ENCODE measurements around the gene RNF10.
A peak's percentile ranks its signal among the peaks of the same experiment; 100 is the strongest.
"Not testable (repeated sequence)": the region's sequence is repeated elsewhere in the genome, so short reads cannot be mapped to it uniquely, and the experiment has no call there.

RNF10 gene

GRCh38 chr12:120528861-120529525 is 5.2 kb upstream of the RNF10 start, which contains the start of gene COQ5:
Gene COQ5 (minus strand): TSS chr12:120529158. CDS start chr12:120529141, 17 bp downstream.
- DNase-seq (ENCODE audit: low read depth in 2 of 2, low spot score in 1 of 2): peak; percentile 56 to 68

- DNase-seq (ENCODE audit: low read depth in 2 of 2, low spot score in 1 of 2): no peak
Measured at GRCh38 chr12:120529641-120530417, 4.3 kb upstream of the RNF10 start.

GRCh38 chr12:120530418-120530761 is 3.8 kb upstream of the RNF10 start:
- DNase-seq (ENCODE audit: low read depth in 2 of 2, low spot score in 1 of 2): not testable (repeated sequence)

- no peak for DNase-seq (ENCODE audit: low read depth in 2 of 2, low spot score in 1 of 2)
Measured at GRCh38 chr12:120532701-120533238, 1.4 kb upstream of the RNF10 start.

- peak in 1 of 2 donors; percentile 3 for DNase-seq (ENCODE audit: low read depth in 2 of 2, low spot score in 1 of 2)
Measured at GRCh38 chr12:120534703-120535655, 823 bp downstream of the RNF10 start.

GRCh38 chr12:120536064-120536791 is 2.1 kb downstream of the RNF10 start:
- no peak for DNase-seq (ENCODE audit: low read depth in 2 of 2, low spot score in 1 of 2)

GRCh38 chr12:120537856-120538220 is 3.7 kb downstream of the RNF10 start:
- no peak for DNase-seq (ENCODE audit: low read depth in 2 of 2, low spot score in 1 of 2)

- no peak for DNase-seq (ENCODE audit: low read depth in 2 of 2, low spot score in 1 of 2)
Measured at GRCh38 chr12:120538281-120539156, 4.4 kb downstream of the RNF10 start.

GRCh38 chr12:120539303-120539702 is 5.1 kb downstream of the RNF10 start:
- DNase-seq (ENCODE audit: low read depth in 2 of 2, low spot score in 1 of 2): no peak

- DNase-seq (ENCODE audit: low read depth in 2 of 2, low spot score in 1 of 2): no peak
Measured at GRCh38 chr12:120540445-120540844, 6.3 kb downstream of the RNF10 start.

- DNase-seq (ENCODE audit: low read depth in 2 of 2, low spot score in 1 of 2): no peak
Measured at GRCh38 chr12:120542166-120542565, 8.0 kb downstream of the RNF10 start.

- DNase-seq (ENCODE audit: low read depth in 2 of 2, low spot score in 1 of 2): no peak
Measured at GRCh38 chr12:120544691-120545090, 10.5 kb downstream of the RNF10 start.

- no peak for DNase-seq (ENCODE audit: low read depth in 2 of 2, low spot score in 1 of 2)
Measured at GRCh38 chr12:120546050-120546386, 11.9 kb downstream of the RNF10 start.

- DNase-seq (ENCODE audit: low read depth in 2 of 2, low spot score in 1 of 2): no peak
Measured at GRCh38 chr12:120554678-120555077, 20.5 kb downstream of the RNF10 start.

- DNase-seq (ENCODE audit: low read depth in 2 of 2, low spot score in 1 of 2): no peak
Measured at GRCh38 chr12:120557589-120557988, 23.4 kb downstream of the RNF10 start.

- no peak for DNase-seq (ENCODE audit: low read depth in 2 of 2, low spot score in 1 of 2)
Measured at GRCh38 chr12:120562906-120563305, 28.8 kb downstream of the RNF10 start.

- no peak for DNase-seq (ENCODE audit: low read depth in 2 of 2, low spot score in 1 of 2)
Measured at GRCh38 chr12:120563495-120563894, 29.3 kb downstream of the RNF10 start.

- DNase-seq (ENCODE audit: low read depth in 2 of 2, low spot score in 1 of 2): no peak
Measured at GRCh38 chr12:120571299-120571698, 37.1 kb downstream of the RNF10 start.

- no peak for DNase-seq (ENCODE audit: low read depth in 2 of 2, low spot score in 1 of 2)
Measured at GRCh38 chr12:120573560-120573959, 39.4 kb downstream of the RNF10 start.

GRCh38 chr12:120574106-120574505 is 40.0 kb downstream of the RNF10 start:
- no peak for DNase-seq (ENCODE audit: low read depth in 2 of 2, low spot score in 1 of 2)

Data from stimulated activated CD8-positive, alpha-beta memory T cell treated with anti-CD3 and anti-CD28 coated beads, Interleukin-4, amount 100 ng/mL, for 1 hour (primary cell).